AG04449 (cell line): ENCODE data around the gene GRID1.

Source experiments
- CTCF ChIA-PET: fragments of 350-600 bp; formaldehyde crosslinking; extraction: SDS; loops from one replicate; lab custom pipeline; 2021; ENCODE audit warnings: antibody characterized with exemption; lab: Yijun Ruan, JAX
- POLR2A ChIA-PET: fragments of 400-600, 350-600 bp; formaldehyde crosslinking; extraction: SDS; loops from one replicate; lab custom pipeline; 2020; ENCODE audit warnings: antibody characterized with exemption, inconsistent platforms; lab: Yijun Ruan, JAX
- DNase-seq: peaks from one replicate; pipeline ENCODE4 v3.0.0-alpha.2; 2010; ENCODE audit warnings: low read depth, low spot score
- H3K4me3 ChIP-seq: 2 replicates; pipeline ENCODE4 v1.5.1; 2011; ENCODE audit warnings: low read depth, mild to moderate bottlenecking, control low read depth, low read length
- CTCF ChIP-seq: IDR thresholded peaks from one replicate; pipeline ENCODE4 v1.5.1; 2011; ENCODE audit warnings: mild to moderate bottlenecking, moderate library complexity, low read length, control low read depth, inconsistent platforms; ENCODE audit not compliant: insufficient read depth; ENCODE audit errors: missing control alignments

The GRID1 gene

GRCh38 chr10:86162036-86162435 lies 204.6 kb downstream of the GRID1 start:
- no peak for DNase-seq
- CTCF ChIA-PET = no interaction called here
- POLR2A ChIA-PET = no interaction called here
- H3K4me3 ChIP-seq = no peak overlapping the region
- no peak for TF ChIP-seq CTCF

- POLR2A ChIA-PET = no interaction called here
- DNase-seq = no peak
- no peak for TF ChIP-seq CTCF
- H3K4me3 ChIP-seq = no peak overlapping the region
- CTCF ChIA-PET = no interaction called here
Measured at GRCh38 chr10:86160890-86161585, 205.6 kb downstream of the GRID1 start.

GRCh38 chr10:86159797-86160196 lies 206.8 kb downstream of the GRID1 start:
- CTCF ChIA-PET = no interaction called here
- TF ChIP-seq CTCF = no peak

GRCh38 chr10:86155054-86155921 lies 211.3 kb downstream of the GRID1 start:
- no peak for DNase-seq
- ChIA-PET POLR2A (no interaction called here), CTCF (no interaction called here)
- H3K4me3 ChIP-seq = no peak overlapping the region
- no peak for TF ChIP-seq CTCF

More at GRCh38 chr10:86159797-86160196, 206.8 kb downstream of the GRID1 start:
- POLR2A ChIA-PET = no interaction called here
- no peak for DNase-seq
- H3K4me3 ChIP-seq = no peak overlapping the region

GRCh38 chr10:86153751-86154150 lies 212.8 kb downstream of the GRID1 start:
- POLR2A ChIA-PET = no interaction called here
- CTCF ChIA-PET = no interaction called here
- no peak overlapping the region for H3K4me3 ChIP-seq
- no peak for TF ChIP-seq CTCF
- DNase-seq = no peak

GRCh38 chr10:86152911-86153310 lies 213.7 kb downstream of the GRID1 start:
- H3K4me3 ChIP-seq = no peak overlapping the region
- CTCF ChIA-PET = no interaction called here
- no peak for DNase-seq
- POLR2A ChIA-PET = no interaction called here
- TF ChIP-seq CTCF = no peak
